GM21360 (cell line): ENCODE results near the gene LRRC15.

Experiments used
- ATAC-seq: cut with Tn5 transposase; IDR thresholded peaks from one replicate; pipeline ENCODE4 v1.9.1; 2021; ENCODE audit warnings: mild to moderate bottlenecking, moderate library complexity; ENCODE audit not compliant: unreplicated experiment

The LRRC15 gene

DNA sequence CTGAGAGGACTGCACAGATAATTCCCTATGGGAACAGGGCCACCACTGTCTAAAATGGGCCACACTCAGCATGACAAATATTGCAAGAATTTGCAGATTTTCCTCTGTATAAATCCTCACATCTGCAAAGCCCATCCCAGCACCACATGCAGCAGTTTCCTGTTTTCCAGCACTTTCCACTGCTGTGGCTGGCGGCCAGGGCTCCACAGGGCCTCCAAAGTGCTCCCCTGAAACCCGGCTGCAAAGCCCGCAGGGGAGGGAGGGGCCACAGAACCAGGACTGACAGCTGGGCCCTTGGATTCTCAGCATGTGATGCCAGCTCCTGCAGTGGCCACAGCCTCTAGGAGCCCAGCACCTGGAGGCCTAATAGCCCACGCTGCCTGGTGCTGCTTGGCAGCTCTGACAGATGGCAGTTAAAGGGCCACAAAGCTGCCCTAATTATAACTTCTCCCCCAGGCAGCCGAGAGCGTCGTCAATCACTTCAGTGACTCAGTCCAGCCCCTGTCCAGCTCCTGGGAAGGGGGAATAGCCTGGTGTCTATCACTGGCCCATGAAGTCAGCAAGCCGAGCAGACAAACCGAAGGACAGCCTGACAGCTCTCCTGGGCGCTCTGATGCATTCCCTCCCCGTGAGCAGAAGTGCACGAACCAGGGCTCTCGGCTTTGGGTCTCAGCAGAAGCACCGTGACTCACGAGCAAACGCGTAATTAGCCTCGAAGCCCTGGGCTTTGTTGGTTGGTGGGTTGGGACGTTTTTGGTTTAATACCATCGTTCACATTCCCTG is 4.7 kb downstream of the LRRC15 start:
- no peak for ATAC-seq

DNA sequence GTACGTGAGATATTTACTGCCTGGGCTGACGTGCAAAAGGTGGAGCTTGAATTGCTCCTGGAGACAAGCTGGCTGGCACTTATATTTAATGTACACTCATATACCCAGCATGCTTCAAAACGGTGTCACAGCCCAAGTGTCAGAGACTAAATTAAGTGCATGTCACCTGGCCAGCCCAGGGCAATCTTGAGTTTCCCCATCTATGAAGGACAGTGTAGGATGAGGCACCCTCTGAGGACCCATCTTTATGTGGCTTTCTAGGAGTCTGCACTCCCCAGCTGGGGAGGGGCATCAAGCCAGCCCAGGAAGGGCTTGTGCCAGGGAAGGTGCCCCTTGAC is 5.3 kb downstream of the LRRC15 start:
- ATAC-seq = no peak

DNA sequence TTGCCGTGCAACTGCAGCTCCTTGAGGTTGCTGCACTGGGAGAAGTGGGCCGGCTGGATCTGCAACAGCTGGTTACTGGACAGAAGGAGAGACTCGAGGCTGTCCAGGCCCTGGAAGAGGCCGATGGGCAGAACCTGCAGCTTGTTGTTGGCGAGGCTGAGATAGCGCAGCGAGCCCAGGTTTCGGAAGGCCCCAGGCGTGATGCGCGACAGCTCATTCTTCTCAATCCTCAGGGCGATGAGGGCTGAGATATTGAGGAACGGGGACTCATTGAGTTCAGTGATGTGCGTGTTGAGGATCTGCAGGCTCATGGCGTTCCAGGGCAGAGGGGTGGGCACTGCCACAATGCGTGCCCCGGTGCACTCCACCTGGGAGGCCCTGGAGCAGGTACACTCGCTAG is 9.0 kb downstream of the LRRC15 start:
- ATAC-seq = no peak

DNA sequence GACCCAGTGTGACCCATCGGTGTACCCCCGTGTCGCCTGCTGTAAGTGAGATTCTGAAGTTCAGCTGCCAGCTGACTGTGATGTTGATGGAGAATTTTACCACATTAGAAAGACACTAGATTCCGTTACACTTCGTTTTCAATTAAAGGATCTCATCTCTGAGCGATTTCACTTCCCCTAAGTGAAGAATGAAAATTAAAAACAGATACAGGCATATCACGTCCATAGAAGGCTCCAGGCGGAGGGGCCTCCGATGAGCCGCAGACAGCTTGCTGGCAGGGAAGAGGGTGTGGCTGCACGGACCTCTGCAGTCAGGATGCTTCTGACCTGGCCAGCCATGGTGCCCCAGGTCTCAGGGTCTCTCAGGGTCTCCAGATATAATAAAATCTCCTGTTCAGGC is 11.9 kb downstream of the LRRC15 start:
- no peak for ATAC-seq

DNA sequence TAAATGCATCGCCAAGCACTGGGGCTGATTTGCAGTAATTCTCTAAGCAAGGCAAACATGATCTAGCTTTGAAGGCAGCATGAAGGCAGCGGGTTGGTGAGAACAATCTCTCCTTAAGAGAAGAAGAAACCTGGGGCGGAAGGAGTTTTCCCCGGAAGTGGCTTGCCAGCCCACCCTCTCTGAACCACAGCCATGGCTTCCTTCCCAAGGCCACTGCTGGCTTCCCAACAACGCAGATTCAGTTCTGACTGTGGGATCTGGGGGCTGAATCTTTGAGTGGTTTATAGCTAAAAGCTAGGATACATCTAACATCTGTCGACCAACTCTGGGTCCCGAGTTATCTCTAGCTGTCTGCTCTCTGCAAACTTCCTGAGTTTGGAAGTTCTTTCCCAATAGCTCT is 14.2 kb downstream of the LRRC15 start:
- no peak for ATAC-seq

DNA sequence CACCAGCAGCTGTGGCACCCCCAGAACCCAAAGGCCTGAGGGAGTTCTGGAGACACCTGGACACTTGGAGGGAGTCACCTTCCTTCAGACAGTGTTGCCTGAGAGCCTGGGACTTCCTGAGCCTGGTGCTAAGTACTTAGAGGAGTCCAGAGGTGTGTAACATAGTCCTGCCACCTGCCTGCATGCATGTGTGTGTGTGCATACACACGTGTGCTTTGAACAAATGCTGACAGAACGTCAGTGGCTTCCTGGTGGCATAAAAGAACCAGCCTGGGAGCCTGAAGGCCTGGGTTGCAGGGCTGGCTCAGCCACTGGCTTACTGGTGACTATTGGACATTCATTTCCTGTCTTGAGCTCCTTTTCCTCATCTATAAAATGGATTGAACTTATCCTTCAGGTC is 15.2 kb downstream of the LRRC15 start:
- no peak for ATAC-seq

DNA sequence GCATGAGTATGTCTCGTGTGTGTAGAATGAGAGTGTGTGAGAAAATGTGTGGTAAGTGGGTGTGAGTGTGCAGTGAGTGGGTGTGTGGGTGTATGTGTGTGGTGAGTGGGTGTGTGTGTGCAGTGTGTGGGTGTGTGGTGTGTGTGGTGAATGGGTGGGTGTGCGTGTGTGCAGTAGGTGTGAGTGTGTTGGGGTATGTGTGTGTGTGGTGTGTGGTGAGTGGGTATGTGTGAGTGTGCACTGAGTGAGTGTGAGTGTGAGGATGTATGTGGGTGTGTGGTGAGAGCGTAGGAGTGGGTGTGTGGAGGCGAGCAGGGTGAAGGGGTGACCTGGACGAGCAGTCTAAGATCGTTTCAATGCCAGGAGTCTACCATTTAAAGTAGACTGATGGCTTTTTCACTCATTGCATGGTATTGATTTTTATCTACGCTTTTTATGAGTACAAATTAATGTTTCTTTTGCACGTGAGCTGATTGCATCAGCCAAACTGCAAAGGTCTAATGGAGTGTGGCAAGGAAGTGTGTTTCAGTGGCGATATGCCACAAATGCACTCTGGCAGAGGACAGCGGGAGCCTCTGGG is 16.8 kb downstream of the LRRC15 start:
- no peak for ATAC-seq

DNA sequence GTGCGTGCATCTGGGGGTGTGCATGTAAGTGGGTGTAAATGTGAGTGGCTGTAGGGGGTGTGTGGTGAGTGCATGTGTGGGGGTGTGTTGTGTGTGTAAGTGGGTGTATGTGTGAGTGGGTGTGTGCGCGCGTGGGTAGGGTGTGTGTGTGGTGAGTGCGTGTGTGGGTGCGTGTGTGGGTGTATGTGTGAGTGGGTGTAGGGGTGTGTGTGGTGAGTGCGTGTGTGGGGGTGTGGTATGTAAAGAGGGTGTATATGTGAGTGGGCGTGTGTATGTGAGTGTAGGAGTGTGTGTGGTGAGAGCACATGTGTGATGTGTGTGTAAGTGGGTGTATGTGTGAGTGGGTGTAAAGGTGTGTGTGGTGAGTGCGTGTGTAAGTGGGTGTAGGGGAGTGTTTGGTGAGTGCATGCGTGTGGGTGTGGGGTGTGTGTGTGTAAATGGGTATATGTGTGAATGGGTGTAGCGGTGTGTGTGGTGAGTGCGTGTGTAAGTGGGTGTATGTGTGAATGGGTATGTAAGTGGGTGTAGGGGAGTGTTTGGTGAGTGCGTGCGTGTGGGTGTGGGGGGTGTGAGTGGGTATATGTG is 17.5 kb downstream of the LRRC15 start:
- ATAC-seq = no peak

DNA sequence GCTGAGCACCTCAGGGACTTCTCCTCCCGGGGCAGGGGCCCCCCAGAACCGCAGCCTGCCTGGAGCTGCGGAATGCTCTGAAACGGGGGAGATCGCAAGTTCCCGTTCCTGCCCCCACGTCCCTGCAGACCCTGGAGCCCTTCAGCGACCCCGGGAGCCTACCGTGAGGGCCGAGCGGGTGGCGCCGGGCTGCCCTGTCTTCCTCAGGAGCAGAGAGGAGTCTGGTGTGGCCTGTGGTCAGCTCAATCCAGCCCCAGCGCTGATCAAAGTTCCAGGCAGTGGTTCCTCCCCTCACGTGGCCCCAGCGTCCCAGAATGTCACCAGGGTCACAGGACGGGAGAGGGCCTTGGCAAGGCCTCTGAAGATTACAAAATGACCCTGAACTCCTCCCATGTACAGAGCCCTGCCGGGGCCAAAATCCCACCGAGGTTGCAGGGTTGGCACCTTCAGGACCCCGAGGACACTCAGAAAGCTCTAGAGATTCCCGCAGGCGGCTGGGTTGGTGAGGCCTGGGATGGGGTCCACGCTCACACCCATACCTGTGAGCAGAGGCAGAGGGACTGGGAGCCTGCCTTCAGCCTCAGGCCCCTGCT is 18.4 kb downstream of the LRRC15 start, which contains the start of gene CPN2:
Gene CPN2 (minus strand): TSS at position 249 of the 593 bp plus-strand sequence. CDS start 8,626 bp downstream, outside the sequence.
- no peak for ATAC-seq

DNA sequence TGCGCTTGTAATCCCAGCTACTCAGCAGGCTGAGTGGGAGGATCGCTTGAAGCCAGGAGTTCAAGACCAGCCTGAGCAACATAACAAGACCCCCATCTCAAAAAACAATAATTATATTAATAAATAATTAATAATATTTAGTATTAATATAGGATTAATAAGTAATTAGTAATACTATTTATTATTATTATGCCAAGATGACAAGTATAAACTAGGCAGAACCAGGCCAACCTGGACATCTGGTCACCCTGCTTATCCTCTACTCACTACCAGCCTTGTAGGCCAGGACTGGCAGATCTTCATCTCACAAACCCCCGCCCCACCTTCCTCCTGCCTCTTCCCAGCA is 18.8 kb downstream of the LRRC15 start:
- no peak for ATAC-seq

DNA sequence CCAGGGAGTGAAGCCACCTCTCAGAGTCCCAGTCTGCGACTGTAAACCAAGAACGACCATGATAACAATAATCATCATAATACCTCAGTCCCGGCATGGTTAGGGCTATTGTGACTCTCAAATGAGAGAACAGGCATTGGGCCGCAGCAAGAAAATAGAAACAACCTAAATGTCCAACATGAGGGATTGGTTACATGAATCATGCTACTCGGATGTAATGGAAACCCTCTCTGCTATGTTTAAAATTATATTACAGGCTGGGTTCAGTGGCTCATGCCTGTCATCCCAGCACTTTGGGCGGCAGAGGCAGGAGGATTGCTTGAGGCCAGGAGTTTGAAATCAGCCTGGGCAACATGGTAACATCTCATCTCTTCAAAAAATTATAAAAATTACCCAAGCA is 21.2 kb downstream of the LRRC15 start:
- no peak for ATAC-seq

DNA sequence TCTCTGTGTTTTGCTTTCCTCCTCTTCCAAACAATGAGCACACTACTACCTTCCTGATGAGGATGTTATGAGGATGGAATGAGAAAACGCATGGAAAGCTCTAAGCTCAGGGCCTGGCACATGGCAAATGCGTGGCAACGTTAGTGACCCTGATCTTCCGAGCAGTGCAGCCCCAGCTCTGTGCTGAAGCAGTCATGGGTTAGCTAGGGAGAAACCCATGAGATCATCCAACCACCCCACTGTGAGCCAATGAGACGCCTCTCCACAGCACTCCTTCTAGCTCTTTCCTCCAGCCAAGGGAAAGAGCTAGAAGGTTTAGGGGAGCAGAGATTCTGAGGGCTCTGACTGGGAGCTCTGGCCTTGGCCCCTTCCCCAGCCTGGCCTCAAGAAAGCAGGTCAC is 22.9 kb downstream of the LRRC15 start:
- ATAC-seq = no peak

DNA sequence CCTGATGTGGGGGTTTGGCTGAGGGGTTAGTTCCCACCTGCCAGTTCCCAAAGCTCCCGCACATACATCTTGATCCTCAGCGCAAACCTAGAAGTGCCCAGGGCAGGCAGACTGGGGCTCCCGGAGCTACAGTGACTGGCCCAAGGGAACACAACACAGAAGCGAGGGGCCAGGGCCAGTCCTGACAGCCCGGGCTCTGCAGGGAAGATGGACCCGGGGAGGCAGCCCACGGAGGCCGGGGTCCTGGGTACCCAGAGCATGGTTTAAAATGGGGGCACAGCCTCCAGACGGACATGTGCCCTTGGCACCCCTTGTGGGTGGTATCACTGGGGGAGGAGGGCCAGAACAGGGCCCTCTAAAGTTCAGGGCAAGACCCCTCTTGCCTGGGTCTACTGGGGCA is 23.5 kb downstream of the LRRC15 start:
- ATAC-seq = no peak

DNA sequence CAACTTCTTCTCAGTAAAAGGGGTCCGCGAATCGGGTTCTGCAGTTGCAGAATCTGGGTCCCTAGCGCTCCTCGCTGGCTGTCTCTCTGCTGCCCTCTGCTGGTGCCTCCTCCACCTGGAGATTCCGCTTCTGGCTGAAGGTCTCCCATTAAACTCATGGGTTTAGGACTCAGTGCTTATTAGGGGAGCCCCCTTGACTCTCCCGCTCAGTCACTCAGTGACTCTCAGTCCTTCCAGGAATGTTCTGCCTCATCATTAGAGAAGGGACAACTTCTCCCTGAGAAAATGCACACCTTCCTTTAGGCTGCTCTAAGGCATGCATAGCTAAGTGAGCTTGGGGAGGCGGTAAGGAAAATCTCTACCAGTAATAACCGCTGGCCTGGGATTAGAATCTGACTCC is 25.5 kb downstream of the LRRC15 start:
- ATAC-seq = no peak

DNA sequence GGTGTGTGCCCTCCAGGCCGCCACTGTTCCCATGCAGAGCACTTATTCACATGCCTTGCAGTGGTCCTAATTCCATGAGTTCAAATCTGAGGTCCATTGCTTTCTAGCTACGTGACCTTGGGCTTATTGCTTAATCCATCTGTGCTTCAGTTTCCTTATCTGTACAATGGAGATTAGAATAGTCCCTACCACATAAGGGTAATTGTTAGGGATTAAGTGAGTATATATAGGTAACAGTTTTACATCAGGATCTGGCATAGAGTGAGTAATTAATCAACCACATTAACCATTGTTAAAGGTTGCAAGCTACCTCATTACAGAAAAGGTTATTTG is 26.0 kb downstream of the LRRC15 start:
- no peak for ATAC-seq

DNA sequence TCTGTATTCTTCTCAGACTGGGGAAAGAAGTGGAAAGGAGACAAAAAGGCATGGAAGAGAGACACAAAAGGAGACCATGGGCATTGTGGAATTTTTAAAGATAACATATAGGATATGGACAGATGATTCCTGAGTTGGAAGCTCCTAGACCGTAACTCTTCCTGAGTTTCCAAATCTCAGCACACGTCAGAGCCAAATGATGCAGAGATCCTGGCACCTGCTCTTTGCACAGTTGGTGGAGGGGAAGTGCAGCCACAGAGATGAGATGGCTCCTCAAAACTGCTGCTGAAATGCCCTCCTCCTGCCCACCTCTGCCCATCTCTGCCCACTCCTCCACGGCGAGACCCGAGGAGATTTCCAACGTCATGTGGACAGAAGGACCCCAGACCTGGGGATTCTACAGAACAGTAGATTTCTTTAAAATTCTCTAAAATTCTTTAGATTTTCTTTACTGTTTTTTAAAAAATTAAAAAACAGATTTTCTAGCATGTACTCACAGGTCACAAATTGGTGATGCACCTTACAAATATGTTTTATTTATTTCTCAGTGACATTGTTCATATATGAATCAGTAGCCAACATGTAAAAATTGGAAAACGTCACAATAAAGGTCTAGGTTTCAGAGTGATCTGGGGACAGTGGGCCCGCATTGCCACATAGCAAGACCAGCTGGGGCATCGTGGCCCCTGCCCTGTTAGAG is 26.5 kb downstream of the LRRC15 start:
- ATAC-seq = no peak

DNA sequence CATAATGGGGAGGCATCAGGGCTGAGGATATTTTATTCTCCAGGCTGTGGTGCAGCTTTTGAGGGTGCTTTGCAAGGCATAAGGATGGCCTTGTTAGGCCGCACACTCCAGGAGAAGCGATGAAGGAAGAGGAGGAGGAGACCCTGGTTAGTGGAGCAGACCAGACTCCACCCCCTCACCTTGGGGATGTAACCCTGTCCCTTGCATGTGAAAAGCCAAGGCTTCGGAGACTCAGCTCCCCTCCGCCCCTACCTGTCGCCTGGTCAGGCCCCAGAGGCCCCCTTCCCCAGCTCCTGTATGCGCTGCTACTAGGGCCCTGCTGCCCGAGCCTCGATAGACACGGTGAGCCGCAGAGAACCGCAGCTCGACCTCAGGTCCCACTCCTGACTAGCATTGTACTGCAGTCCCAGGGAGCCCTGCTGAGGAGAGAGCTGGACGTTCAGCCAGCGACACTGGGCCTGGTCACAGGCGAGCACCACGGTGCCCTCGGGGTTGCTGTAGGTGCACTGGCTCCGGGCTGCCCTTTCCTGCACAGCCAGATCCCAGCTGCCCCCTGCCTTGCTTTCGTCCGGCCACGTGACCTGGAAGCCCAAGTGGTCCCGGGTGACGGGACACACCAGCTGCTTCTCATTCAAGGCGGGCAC is 28.7 kb downstream of the LRRC15 start:
- ATAC-seq = no peak

DNA sequence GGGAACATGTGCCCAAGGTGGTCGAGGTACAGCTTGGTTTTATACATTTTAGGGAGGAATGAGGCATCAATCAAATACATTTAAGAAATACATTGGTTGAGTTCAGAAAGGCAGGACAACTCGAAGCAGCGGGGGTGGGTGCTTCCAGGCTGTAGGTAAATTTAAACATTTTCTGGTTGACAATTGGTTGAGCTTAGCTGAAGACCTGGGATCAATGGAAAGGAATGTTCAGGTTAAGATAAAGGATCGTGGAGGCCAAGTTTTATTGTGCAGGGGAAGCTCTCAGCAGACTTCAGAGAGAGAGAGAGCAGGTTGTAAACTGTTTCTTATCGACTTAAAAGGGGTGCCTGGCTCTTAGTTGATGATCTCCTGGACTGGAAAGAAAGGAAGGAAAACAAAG is 29.7 kb downstream of the LRRC15 start:
- ATAC-seq = no peak

DNA sequence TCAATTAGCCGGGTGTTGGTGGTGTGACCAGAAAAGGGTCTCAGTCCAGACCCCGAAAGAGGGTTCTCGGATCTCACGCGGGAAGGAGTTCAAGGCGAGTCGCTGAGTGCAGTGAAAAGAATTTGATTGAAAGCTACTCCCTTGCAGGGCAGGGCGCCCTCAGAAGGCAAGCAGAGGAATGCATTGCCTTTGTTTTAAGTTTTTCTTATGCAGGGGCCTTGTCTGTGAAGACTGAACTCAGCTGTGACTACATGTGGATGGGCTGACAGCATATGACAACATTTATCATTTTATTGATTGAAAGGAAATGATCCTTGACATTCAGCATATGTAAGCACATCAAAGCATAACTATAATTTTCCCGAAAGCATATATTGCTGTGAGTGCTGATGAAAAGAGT is 30.2 kb downstream of the LRRC15 start:
- no peak for ATAC-seq

DNA sequence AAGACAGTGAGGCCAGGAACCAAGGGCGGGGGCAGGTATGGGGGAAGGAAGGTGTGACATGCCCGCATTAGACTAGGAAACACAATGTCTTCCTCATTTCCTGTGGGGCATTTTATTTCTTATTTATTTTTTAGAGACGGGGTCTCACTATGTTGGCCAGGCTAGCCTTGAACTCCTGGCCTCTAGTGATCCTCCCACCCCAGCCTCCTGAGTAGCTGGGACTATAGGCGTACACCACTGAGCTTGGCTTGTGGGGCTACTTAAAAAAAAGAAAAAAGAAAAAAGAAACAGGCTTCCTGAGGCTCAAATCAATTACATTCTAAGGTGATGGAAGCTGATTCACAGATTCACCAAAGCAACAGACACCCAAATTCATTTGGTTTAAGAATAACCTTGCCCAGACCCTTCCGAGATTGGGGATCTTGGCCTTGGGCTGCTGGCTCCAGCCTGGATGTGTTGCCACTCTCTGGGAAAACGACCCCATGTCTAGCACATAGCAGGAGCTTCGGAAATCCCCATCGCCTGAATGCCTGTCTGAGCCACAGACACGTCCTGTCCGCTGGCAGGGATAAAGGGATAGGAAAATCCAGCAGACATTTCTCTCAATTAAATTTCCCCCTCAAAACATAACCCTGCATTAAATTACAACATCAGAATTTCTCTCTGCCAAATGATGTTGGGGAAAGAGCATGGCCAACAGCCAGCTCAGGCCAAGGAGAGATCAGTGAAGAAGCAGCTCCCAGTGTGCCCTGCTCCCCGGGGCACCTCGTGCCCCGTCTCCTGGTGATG is 31.4 kb downstream of the LRRC15 start:
- ATAC-seq = no peak
